ENCODE data around the gene MLC1.

MLC1 gene

DNA sequence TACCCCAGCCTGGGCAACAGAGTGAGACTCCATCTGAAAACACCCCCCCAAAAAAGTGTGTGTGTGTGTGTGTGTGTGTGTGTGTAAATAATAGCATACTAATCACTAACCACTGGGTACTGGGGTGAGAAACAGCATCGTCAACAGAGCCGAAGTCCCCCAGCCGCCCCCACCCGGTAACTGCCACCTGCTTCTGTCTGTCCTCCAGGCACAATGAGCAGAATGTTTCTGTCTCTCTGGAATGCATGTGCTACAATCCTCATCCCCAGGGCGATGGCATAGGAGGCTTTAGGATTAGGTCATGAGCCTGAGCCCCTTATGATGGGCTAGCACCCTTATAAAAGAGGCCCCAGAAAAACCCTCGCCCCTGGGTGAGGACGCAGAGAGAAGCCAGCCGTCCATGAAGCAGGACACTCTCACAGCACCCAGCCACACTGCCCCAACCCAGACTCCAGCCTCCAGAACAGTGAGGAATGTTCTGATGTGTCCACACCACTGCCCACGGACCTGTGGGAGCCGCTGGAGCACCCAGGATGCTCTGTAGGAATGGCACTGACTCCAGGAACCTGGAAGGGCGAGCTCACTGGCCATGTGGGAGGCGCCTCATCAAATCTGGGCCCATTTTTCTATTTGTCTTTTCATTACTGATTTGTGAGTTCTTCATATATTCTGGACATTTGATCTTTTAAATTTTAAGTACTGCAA is 37.0 kb downstream of the MLC1 start:
- peaks cover 10% of the 10 kb centered on the region for H3K4me1 ChIP-seq (ENCODE audit: control insufficient read depth, insufficient read depth, low read length, poor library complexity, severe bottlenecking)
- H3K9me3 ChIP-seq (ENCODE audit: control insufficient read depth, low read length): no peaks in the 10 kb centered on the region
- H3K4me3 ChIP-seq (ENCODE audit: insufficient read depth, low read depth, low read length, poor library complexity, severe bottlenecking): no peak overlapping the region
- peaks cover 5% of the 10 kb centered on the region for H3K27me3 ChIP-seq (replicated peaks; ENCODE audit: control insufficient read depth, insufficient read depth, low read length, poor library complexity, severe bottlenecking)
- H3K36me3 ChIP-seq (ENCODE audit: control insufficient read depth, insufficient read depth, low read length): no peaks in the 10 kb centered on the region
- no peak for DNase-seq
- no peak overlapping the region for H3K27ac ChIP-seq (ENCODE audit: insufficient read depth, low read length, poor library complexity, severe bottlenecking)

DNA sequence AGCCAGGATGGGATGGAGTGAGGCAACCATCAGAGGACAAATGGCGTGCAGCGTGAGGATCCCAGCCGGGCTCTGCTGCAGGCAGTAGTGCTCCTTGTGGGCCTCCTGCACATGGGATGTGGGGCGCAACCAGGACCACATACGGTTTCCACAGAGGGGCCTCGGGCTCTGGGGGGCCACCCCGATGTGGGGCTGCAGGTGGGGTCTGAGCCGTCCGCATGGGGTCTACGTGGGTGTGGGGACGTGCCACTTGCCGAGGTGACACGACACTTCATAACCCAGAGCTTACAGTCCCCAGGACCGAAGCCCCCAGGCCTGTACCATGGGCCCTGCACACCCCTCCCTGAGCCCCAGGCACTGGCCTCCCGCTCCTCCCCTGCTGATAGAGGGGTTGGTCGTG is 37.9 kb downstream of the MLC1 start:
- Histone ChIP-seq H3K27me3 (replicated peaks; ENCODE audit: control insufficient read depth, insufficient read depth, low read length, poor library complexity, severe bottlenecking) (peaks cover 5% of the 10 kb centered on the region), H3K4me3 (ENCODE audit: insufficient read depth, low read depth, low read length, poor library complexity, severe bottlenecking) (no peak overlapping the region), H3K27ac (ENCODE audit: insufficient read depth, low read length, poor library complexity, severe bottlenecking) (no peak overlapping the region), H3K9me3 (ENCODE audit: control insufficient read depth, low read length) (no peaks in the 10 kb centered on the region), H3K4me1 (ENCODE audit: control insufficient read depth, insufficient read depth, low read length, poor library complexity, severe bottlenecking) (peaks cover 10% of the 10 kb centered on the region), H3K36me3 (ENCODE audit: control insufficient read depth, insufficient read depth, low read length) (no peaks in the 10 kb centered on the region)
- DNase-seq: no peak

DNA sequence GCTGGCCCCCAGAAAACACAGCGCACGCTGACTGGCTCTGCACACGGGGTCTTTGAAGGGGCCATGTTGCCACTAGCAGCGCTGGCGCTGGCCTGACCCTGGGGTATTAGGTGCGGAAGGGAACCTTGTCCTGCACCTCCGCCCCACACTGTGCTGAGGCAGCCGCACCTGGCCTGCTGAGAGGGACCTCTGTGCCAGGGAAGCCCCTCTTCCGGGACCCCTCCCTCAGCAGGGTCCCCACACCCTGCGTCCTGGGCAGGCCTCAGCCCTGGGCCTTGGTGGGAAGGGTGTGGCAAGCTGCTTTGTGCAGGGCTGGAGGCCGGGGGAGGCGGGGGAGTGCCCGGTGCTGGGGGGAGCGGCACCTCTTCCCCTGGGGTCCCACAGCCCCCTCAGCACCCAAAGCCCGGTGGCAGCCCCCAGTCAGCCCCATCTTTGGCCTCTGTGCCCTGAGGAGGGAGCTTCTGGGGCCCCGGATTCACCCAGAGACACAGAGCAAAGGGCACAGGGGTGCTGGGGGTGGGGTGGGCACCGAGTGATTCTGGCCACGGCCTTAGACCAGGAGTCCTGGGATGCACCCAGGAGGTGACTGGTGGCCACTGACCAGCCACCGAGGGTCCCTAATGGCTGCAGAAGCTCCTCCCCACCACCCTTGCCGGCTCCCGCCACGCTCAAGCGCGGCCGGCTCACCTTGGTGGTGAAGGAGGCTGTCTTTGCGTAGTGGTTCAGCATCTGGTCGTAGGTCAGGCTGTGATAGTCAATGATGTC is 38.6 kb downstream of the MLC1 start:
- DNase-seq: no peak
- peaks cover 10% of the 10 kb centered on the region for H3K4me1 ChIP-seq (ENCODE audit: control insufficient read depth, insufficient read depth, low read length, poor library complexity, severe bottlenecking)
- no peak overlapping the region for H3K4me3 ChIP-seq (ENCODE audit: insufficient read depth, low read depth, low read length, poor library complexity, severe bottlenecking)
- no peaks in the 10 kb centered on the region for H3K36me3 ChIP-seq (ENCODE audit: control insufficient read depth, insufficient read depth, low read length)
- no peak overlapping the region for H3K27ac ChIP-seq (ENCODE audit: insufficient read depth, low read length, poor library complexity, severe bottlenecking)
- H3K9me3 ChIP-seq (ENCODE audit: control insufficient read depth, low read length): no peaks in the 10 kb centered on the region
- H3K27me3 ChIP-seq (replicated peaks; ENCODE audit: control insufficient read depth, insufficient read depth, low read length, poor library complexity, severe bottlenecking): peaks cover 5% of the 10 kb centered on the region

DNA sequence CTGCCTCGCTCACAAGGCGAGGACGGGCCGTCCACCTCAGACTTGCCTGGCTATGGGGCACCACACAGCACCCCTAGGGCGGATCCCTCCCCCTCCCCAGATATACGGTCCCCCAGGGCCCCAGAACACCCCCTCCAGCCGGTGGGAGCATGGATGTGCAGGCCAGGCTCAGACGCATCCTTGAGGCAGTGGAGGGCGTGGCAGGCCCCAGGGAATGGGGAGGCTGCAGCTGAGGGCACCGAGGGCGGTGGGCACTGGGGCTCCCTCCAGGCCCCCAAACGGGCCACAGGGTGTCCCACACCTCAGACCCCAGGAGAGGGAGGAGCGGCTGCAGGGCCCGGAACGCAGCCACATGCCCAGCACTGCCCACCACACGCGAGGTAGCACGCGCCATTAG is 39.2 kb downstream of the MLC1 start:
- peaks cover 5% of the 10 kb centered on the region for H3K27me3 ChIP-seq (replicated peaks; ENCODE audit: control insufficient read depth, insufficient read depth, low read length, poor library complexity, severe bottlenecking)
- H3K36me3 ChIP-seq (ENCODE audit: control insufficient read depth, insufficient read depth, low read length): no peaks in the 10 kb centered on the region

DNA sequence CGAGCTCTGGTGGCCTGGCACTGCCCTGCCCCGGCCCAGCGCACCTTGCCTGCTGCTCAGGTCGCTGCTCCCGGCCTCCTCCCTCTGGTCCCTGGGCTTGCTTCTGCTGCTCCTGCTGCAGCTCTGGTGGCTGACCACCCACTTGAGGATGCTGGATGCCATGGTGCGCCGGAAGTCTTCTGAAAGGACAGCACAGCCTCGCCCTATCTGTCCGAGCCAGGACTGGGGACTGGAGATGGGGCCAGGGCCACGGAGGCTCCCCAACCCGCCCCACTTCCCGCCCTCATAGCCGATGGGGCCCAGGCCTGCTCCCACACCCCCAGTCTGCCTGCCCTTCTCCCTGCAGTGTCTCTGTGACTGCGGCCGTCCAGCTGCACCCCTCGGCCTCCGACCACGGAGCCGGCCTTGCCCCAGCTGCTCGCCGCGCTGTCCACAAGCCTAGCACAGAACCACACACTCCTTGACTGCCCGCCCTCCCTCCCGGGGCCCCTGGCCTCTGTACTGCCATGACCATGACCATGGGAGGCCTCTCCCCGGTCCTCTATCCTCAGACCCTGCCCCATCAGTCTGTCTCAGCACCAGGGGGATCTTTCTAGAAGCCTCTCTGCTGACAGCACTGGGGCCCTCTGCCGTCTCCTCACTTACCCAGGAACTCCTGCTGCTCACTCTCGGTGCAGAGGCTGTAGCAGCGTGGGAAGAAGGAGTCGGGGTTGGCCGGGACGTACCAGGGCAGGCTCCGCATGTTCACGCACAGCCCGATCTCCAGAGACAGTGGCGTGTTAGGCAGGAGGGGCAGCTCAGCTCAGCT is 39.8 kb downstream of the MLC1 start:
- H3K27me3 ChIP-seq (replicated peaks; ENCODE audit: control insufficient read depth, insufficient read depth, low read length, poor library complexity, severe bottlenecking): peaks cover 5% of the 10 kb centered on the region

More for the DNA sequence above, 39.2 kb downstream of the MLC1 start:
- H3K4me1 ChIP-seq (ENCODE audit: control insufficient read depth, insufficient read depth, low read length, poor library complexity, severe bottlenecking): peaks cover 10% of the 10 kb centered on the region
- H3K9me3 ChIP-seq (ENCODE audit: control insufficient read depth, low read length): no peaks in the 10 kb centered on the region
- no peak overlapping the region for H3K4me3 ChIP-seq (ENCODE audit: insufficient read depth, low read depth, low read length, poor library complexity, severe bottlenecking)
- no peak for DNase-seq
- no peak overlapping the region for H3K27ac ChIP-seq (ENCODE audit: insufficient read depth, low read length, poor library complexity, severe bottlenecking)

DNA sequence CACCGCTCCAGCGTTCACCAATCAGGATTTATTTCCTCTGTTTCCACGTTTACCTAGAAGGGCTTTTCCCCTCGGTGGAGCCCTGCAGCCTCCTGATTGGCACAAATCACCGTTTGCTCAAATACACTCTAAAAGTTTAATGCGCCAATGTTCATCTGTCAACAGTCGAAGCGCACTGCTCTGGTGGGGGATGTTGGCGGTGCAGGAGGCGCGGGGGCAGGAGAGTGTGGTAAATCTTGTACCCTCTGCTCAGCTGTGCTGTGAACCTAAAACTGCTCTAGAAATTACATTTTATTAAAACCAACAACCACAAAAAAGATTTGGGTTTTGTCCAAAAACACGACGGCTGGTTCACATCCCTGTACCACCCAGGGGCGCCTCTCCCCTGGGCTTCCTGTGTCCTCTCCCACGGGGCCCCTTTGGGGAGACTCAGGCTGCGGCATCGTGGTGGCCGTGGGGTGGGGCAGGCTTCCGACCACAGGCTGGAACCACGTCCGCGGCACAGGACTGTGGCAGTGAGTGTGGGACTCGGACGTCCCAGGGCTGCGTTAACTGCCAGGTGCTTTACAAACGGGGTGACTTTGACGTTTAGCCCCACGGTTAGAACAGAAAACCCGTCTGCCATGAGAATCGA is 40.6 kb downstream of the MLC1 start:
- H3K36me3 ChIP-seq (ENCODE audit: control insufficient read depth, insufficient read depth, low read length): no peaks in the 10 kb centered on the region
- no peak for DNase-seq
- H3K4me3 ChIP-seq (ENCODE audit: insufficient read depth, low read depth, low read length, poor library complexity, severe bottlenecking): no peak overlapping the region
- no peak overlapping the region for H3K27ac ChIP-seq (ENCODE audit: insufficient read depth, low read length, poor library complexity, severe bottlenecking)
- H3K27me3 ChIP-seq (replicated peaks; ENCODE audit: control insufficient read depth, insufficient read depth, low read length, poor library complexity, severe bottlenecking): peaks cover 5% of the 10 kb centered on the region
- no peaks in the 10 kb centered on the region for H3K9me3 ChIP-seq (ENCODE audit: control insufficient read depth, low read length)
- peaks cover 10% of the 10 kb centered on the region for H3K4me1 ChIP-seq (ENCODE audit: control insufficient read depth, insufficient read depth, low read length, poor library complexity, severe bottlenecking)

More for the DNA sequence above, 39.8 kb downstream of the MLC1 start:
- Histone ChIP-seq H3K27ac (ENCODE audit: insufficient read depth, low read length, poor library complexity, severe bottlenecking) (no peak overlapping the region), H3K4me1 (ENCODE audit: control insufficient read depth, insufficient read depth, low read length, poor library complexity, severe bottlenecking) (peaks cover 10% of the 10 kb centered on the region), H3K9me3 (ENCODE audit: control insufficient read depth, low read length) (no peaks in the 10 kb centered on the region), H3K4me3 (ENCODE audit: insufficient read depth, low read depth, low read length, poor library complexity, severe bottlenecking) (no peak overlapping the region), H3K36me3 (ENCODE audit: control insufficient read depth, insufficient read depth, low read length) (no peaks in the 10 kb centered on the region)
- DNase-seq: no peak

DNA sequence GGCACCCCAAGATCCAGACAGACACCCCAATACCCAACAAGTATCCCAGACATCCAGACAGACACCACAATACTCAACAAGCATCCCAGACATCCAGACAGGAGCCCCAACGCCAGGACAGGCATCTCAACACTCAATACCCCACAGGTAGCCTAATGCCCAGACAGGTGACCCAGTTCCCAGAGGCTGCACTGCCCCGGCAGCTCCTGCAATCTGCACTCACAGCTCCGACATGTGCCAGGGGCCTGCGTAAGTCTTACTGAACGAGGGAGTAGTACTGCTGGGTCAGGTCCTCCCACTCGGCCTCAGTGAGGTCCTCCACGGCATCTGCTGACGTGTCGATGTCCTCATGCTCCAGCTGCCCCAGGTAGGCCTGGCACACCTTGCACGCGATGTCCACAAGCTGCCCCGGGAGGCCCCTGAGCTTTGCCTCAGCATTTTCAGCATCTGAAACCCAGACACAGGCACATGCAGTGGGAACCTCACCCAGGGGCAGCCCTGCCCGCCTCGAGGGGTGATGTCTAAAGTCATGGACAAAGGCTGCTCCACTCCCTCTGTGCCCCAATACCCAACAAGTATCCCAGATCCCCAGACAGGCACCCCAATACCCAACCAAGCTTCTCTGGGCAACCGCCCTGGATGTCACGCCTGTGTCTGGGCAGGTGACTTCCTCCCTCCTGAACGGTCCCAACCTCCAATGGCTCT is 43.7 kb downstream of the MLC1 start:
- Histone ChIP-seq H3K27ac (ENCODE audit: insufficient read depth, low read length, poor library complexity, severe bottlenecking) (no peak overlapping the region), H3K4me1 (ENCODE audit: control insufficient read depth, insufficient read depth, low read length, poor library complexity, severe bottlenecking) (peaks cover 10% of the 10 kb centered on the region), H3K27me3 (replicated peaks; ENCODE audit: control insufficient read depth, insufficient read depth, low read length, poor library complexity, severe bottlenecking) (no peaks in the 10 kb centered on the region), H3K36me3 (ENCODE audit: control insufficient read depth, insufficient read depth, low read length) (no peaks in the 10 kb centered on the region), H3K9me3 (ENCODE audit: control insufficient read depth, low read length) (no peaks in the 10 kb centered on the region), H3K4me3 (ENCODE audit: insufficient read depth, low read depth, low read length, poor library complexity, severe bottlenecking) (no peak overlapping the region)
- no peak for DNase-seq

DNA sequence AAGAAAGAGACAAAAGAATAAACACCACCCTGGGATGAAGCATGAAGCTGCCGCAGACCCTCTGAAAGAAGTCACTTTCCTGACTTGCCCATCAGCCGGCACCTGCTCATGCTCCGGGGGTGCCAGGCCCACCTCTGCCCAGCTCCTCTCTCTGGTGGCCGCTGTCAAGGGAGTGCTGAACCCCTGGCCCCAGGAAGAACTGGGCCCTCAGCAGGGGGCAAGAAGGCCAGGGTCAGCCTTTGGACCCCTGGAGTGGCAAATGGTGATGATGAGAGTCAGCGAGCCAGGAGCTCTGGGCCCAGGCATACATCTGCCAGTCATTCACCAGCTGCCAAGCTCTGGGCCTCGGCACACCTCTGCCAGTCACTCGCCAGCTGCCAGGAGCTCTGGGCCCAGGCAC is 44.5 kb downstream of the MLC1 start:
- DNase-seq: no peak
- Histone ChIP-seq H3K4me3 (ENCODE audit: insufficient read depth, low read depth, low read length, poor library complexity, severe bottlenecking) (no peak overlapping the region), H3K9me3 (ENCODE audit: control insufficient read depth, low read length) (no peaks in the 10 kb centered on the region), H3K4me1 (ENCODE audit: control insufficient read depth, insufficient read depth, low read length, poor library complexity, severe bottlenecking) (peaks cover 10% of the 10 kb centered on the region), H3K27ac (ENCODE audit: insufficient read depth, low read length, poor library complexity, severe bottlenecking) (no peak overlapping the region), H3K36me3 (ENCODE audit: control insufficient read depth, insufficient read depth, low read length) (no peaks in the 10 kb centered on the region), H3K27me3 (replicated peaks; ENCODE audit: control insufficient read depth, insufficient read depth, low read length, poor library complexity, severe bottlenecking) (no peaks in the 10 kb centered on the region)

DNA sequence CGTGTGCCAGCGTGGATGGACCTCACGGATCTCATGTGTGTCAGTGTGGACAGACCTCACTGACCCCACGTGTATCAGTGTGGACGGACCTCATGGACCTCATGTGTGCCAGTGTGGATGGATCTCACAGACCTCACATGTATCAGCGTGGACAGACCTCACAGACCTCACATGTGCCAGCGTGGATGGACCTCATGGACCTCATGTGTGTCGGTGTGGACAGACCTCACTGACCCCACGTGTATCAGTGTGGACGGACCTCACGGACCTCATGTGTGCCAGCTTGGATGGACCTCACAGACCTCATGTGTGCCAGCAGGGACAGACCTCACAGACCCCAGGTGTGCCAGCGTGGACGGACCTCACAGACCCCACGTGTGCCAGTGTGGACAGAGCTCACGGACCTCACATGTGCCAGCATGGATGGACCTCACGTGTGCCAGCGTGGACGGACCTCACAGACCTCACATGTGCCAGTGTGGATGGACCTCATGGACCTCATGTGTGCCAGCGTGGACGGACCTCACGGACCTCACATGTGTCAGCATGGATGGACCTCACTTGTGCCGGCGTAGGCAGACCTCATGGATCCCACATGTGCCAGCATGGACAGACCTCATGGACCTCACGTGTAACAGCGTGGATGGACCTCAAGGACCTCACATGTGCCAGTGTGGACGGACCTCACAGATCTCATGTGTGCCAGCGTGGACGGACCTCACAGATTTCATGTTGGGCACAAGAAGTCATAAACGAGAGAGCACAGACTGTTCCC is 45.4 kb downstream of the MLC1 start:
- Histone ChIP-seq H3K27me3 (replicated peaks; ENCODE audit: control insufficient read depth, insufficient read depth, low read length, poor library complexity, severe bottlenecking) (no peaks in the 10 kb centered on the region), H3K27ac (ENCODE audit: insufficient read depth, low read length, poor library complexity, severe bottlenecking) (no peak overlapping the region), H3K4me3 (ENCODE audit: insufficient read depth, low read depth, low read length, poor library complexity, severe bottlenecking) (no peak overlapping the region), H3K36me3 (ENCODE audit: control insufficient read depth, insufficient read depth, low read length) (no peaks in the 10 kb centered on the region), H3K4me1 (ENCODE audit: control insufficient read depth, insufficient read depth, low read length, poor library complexity, severe bottlenecking) (peaks cover 7% of the 10 kb centered on the region), H3K9me3 (ENCODE audit: control insufficient read depth, low read length) (no peaks in the 10 kb centered on the region)
- no peak for DNase-seq

Measured in effector memory CD4-positive, alpha-beta T cell (primary cell).